Uterus (tissue), 4 donors: Measurements from ENCODE around the gene INPP5A. TPM values are rescaled to one million over a fixed set of nuclear protein-coding genes. Genes with fewer than 3 reads are reported as not detected.
"Not testable (repeated sequence)": the region's sequence is repeated elsewhere in the genome, so short reads cannot be mapped to it uniquely, and the experiment has no call there.

ENCODE experiments used
- DNase-seq, 2 donors: peaks; one replicate each; pipeline ENCODE4 v3.0.0-alpha.2; 2019 to 2020
- H3K27ac ChIP-seq, 2 donors: fragments of 200-600 bp; sonication (generic); 1 replicate in 1 of 2; 2 replicates in 1 of 2; pipeline ENCODE4 v1.5.1; 2016 to 2018
- H3K27me3 ChIP-seq, 2 donors: fragments of 200-600 bp; sonication (generic); one replicate each; pipeline ENCODE4 v1.5.1; 2018 to 2019; ENCODE audit warnings: control low read depth in 1 of 2
- H3K36me3 ChIP-seq, 2 donors: fragments of 200-600 bp; sonication (generic); one replicate each; pipeline ENCODE4 v1.5.1; 2019; ENCODE audit warnings: control low read depth in 1 of 2
- H3K4me1 ChIP-seq, 2 donors: fragments of 200-600 bp; sonication (generic); one replicate each; pipeline ENCODE4 v1.5.1; 2018 to 2019; ENCODE audit warnings: control low read depth in 1 of 2
- H3K4me3 ChIP-seq, 2 donors: fragments of 200-600 bp; sonication (generic); 1 replicate in 1 of 2; 2 replicates in 1 of 2; pipeline ENCODE4 v1.5.1; 2018 to 2019; ENCODE audit warnings: mild to moderate bottlenecking in 1 of 2
- H3K9me3 ChIP-seq, 2 donors: fragments of 200-600 bp; sonication (generic); one replicate each; pipeline ENCODE4 v1.5.1; 2019; ENCODE audit warnings: control low read depth in 1 of 2
- POLR2A ChIP-seq, 2 donors: fragments of 450-650 bp; IDR thresholded peaks; one replicate each; pipeline ENCODE4 v1.6.1; 2016; ENCODE audit warnings: antibody characterized with exemption in 2 of 2, mild to moderate bottlenecking in 1 of 2, moderate library complexity in 1 of 2
- intact Hi-C: fragments of 100-400 bp; cut with DNase I; formaldehyde crosslinking; loops from one replicate; pipeline ENCODE4 v1.15.1; 2023; ENCODE audit warnings: low total_unique reads
- total RNA-seq, 4 donors: library from RNA; depleted of rRNA in 3 of 4; stranded (reverse); fragments of >200 nt in 3 of 4; gene quantifications; one replicate each; pipeline versions ENCODE4 v1.1.0 to v1.2.4, GENCODE V29; 2014 to 2023
- TF ChIP-seq, protein P1 (sequence below), 4 experiments: fragments of 200-600 bp in 2 of 4; fragments of 450-650 bp in 2 of 4; sonication (generic) in 2 of 4; IDR thresholded peaks; one replicate each; pipeline ENCODE4 v1.5.1; 2016 to 2019; ENCODE audit warnings: antibody characterized with exemption in 4 of 4, mild to moderate bottlenecking in 2 of 4, moderate library complexity in 1 of 4
- donor health status: DM: yes; HTN: yes; CAD: no.

The INPP5A gene
- total RNA-seq, 4 donors from 2014 or later = 22.5 to 160 (median 93.2) TPM

DNA sequence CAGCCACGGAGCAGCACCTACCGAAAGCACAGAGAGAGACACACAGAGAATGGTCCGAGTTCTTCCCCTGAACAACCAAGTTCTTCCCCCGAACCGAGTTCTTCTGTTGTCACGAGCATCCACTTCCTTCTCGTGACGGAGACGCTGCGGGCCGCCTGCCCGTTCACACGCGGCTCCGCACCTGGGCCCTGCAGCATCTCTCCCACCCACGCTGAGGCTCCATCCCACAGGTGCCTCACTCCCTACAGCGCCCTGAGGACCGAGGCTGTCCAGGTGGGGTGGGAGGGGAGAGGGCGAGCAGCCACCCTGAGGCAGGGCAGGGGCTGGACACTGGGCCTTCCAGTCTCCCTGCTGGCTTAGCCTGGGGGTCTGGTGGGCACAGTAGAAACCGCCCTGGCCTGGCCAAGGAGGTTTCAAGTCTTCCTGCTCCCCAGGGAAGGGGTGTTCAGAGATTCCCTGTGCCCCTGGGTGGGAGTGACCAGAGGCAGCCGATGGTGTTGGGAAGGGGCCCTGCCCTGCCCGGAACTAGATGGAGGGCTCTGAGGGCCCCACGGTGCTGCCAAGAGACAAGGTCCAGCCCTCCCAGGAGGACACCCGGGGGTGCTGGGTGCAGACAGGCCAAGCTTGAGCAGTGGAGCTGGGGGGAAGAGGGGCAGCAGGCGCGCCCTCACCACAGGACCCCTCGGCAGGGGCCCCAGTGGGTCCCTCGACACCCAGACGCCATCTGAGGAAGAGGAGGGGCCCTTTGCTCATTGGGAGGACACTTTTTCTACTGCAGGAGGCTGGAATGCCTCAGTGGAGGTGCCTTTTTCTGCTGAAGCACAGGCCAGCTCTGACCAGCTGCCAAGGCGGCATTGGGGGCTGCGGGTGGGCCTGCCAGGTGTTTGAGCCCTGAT, 253.6 kb downstream of the INPP5A start:
- TF ChIP-seq POLR2A (IDR thresholded peaks at IDR 0.05) = no peak
- TF ChIP-seq, protein P1, sequence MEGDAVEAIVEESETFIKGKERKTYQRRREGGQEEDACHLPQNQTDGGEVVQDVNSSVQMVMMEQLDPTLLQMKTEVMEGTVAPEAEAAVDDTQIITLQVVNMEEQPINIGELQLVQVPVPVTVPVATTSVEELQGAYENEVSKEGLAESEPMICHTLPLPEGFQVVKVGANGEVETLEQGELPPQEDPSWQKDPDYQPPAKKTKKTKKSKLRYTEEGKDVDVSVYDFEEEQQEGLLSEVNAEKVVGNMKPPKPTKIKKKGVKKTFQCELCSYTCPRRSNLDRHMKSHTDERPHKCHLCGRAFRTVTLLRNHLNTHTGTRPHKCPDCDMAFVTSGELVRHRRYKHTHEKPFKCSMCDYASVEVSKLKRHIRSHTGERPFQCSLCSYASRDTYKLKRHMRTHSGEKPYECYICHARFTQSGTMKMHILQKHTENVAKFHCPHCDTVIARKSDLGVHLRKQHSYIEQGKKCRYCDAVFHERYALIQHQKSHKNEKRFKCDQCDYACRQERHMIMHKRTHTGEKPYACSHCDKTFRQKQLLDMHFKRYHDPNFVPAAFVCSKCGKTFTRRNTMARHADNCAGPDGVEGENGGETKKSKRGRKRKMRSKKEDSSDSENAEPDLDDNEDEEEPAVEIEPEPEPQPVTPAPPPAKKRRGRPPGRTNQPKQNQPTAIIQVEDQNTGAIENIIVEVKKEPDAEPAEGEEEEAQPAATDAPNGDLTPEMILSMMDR (IDR thresholded peaks at IDR 0.05) = no peak
- DNase-seq = no peak
- H3K4me1 ChIP-seq = peaks cover 0 to 24% of the 10 kb centered on the region in 2 donors
- no peak overlapping the region for H3K4me3 ChIP-seq
- peaks cover 8 to 11% of the 10 kb centered on the region in 2 donors for H3K27me3 ChIP-seq
- intact Hi-C loops = no loop called here
- no peak overlapping the region for H3K27ac ChIP-seq
- H3K9me3 ChIP-seq = no peaks in the 10 kb centered on the region
- H3K36me3 ChIP-seq = no peaks in the 10 kb centered on the region

DNA sequence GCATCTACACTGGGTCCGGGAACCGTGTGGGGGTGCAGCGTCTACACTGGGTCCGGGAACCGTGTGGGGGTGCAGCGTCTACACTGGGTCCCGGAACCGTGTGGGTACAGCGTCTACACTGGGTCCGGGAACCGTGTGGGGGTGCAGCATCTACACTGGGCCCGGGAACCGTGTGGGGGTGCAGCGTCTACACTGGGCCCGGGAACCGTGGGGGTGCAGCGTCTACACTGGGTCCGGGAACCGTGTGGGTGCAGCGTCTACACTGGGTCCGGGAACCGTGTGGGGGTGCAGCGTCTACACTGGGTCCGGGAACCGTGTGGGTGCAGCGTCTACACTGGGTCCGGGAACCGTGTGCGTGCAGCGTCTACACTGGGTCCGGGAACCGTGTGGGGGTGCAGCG, 254.5 kb downstream of the INPP5A start:
- H3K4me1 ChIP-seq = peaks cover 0 to 15% of the 10 kb centered on the region in 2 donors
- H3K9me3 ChIP-seq, H3K4me3 ChIP-seq, intact Hi-C loops, DNase-seq, H3K36me3 ChIP-seq, H3K27me3 ChIP-seq, H3K27ac ChIP-seq: not testable (repeated sequence)

DNA sequence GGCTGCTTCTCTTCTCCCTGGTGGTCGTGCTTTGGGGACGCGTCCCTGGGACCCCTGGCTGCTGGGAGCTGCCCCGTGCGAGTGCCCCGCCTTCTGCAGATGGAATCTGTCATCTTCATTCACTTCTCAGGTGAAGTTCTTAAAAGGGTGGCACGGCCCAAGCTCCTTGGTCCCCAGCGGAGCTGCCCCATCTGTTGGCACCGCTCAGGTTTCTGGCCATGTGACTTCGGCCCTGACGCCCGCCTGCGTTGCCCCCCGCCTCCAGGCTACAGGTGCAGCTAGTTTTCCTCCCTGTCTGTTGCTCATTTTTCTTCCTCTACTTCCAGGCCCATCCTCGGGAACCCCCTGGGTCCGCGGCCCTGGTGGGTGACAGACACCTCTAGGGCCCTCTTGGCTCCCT, 255.2 kb downstream of the INPP5A start:
- no peak overlapping the region for H3K27ac ChIP-seq
- intact Hi-C loops = no loop called here
- H3K27me3 ChIP-seq = peaks cover 4 to 8% of the 10 kb centered on the region in 2 donors
- no peak overlapping the region for H3K4me3 ChIP-seq
- DNase-seq = no peak
- peaks cover 0 to 8% of the 10 kb centered on the region in 2 donors for H3K4me1 ChIP-seq
- H3K36me3 ChIP-seq = no peaks in the 10 kb centered on the region
- H3K9me3 ChIP-seq = no peaks in the 10 kb centered on the region
- no peak for TF ChIP-seq POLR2A (IDR thresholded peaks at IDR 0.05)
- TF ChIP-seq, protein P1 (IDR thresholded peaks at IDR 0.05) = no peak

DNA sequence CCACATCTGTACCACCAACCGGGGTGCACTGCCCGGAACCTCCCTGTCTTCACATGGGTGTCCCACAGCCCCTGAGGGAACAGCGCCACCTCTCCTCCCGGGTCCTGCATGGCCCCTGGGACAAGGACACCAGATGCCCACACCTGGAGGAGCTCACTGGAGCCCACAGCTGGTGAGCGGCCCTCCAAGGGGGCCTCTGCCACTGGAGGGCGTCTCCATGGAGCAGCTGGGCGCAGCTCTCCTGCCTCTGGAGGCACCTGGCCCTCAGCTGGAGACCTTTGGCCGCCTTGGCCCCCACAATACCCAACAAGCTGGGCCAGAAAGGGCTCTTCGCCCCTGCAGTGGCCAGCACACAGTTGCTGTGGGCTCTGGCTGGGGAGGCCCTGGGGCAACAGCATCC, 255.6 kb downstream of the INPP5A start:
- Histone ChIP-seq H3K9me3 (no peaks in the 10 kb centered on the region), H3K4me1 (peaks cover 0 to 4% of the 10 kb centered on the region in 2 donors), H3K27me3 (peaks cover 4 to 6% of the 10 kb centered on the region in 2 donors), H3K4me3 (no peak overlapping the region), H3K36me3 (no peaks in the 10 kb centered on the region), H3K27ac (no peak overlapping the region)
- TF ChIP-seq POLR2A (IDR thresholded peaks at IDR 0.05) = no peak
- TF ChIP-seq, protein P1 (IDR thresholded peaks at IDR 0.05) = no peak
- no peak for DNase-seq
- intact Hi-C loops = no loop called here

DNA sequence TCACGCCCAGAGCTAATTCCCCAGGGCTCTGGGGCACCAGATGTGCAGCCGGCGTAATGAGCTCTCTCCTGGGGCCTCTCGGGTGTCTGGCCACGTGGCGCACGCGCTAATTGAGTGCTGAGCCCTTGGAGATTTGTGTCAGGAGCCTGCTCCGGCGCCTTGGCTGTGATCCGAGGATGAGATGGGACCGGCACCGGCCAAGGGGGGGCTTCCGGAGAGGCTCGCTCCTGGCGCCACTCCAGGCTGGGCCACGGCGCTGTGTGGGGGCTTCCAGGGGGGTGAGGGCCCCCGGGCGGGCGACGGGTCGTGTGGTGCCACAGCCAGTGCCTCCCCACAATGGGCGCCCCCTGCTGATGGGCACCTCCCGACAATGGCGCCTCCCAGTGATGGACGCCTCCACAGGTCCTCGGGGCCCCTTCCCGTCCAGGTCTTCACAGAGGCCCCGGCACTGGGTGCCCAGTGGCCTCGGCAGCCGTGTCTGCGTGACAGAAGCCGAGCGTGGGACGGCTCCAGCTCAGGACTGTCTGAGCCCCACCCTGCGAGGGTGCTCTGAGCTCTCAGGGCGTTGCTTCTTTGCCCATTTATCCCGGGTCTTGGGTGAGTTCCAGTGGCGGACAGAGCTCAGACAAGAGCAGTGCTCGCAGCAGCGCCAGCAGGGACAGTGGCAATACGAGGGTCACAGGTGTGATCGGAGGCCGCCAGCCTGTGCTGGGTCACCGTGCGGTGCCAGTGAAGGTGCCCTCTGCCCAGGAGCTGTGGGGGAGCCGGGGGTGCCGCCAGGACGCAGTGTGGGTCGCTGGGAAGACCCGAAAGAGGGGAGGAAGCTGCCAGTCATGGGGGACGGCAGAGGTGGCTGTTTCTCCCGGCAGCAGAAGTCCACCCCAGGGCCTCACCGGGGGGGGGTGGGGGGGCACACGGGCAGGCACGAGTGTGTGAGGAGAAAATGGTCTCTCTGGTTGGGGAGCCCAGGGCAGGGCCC, 256.6 kb downstream of the INPP5A start:
- TF ChIP-seq POLR2A (IDR thresholded peaks at IDR 0.05) = no peak
- TF ChIP-seq, protein P1 (IDR thresholded peaks at IDR 0.05) = no peak
- Histone ChIP-seq H3K27me3 (no peaks in the 10 kb centered on the region), H3K4me3 (no peak overlapping the region), H3K4me1 (no peaks in the 10 kb centered on the region), H3K27ac (no peak overlapping the region), H3K9me3 (no peaks in the 10 kb centered on the region), H3K36me3 (no peaks in the 10 kb centered on the region)
- intact Hi-C loops = no loop called here
- no peak for DNase-seq
